GM19438 (cell line): Measurements from ENCODE around the gene BCL7B.
"Not testable (repeated sequence)": the region's sequence is repeated elsewhere in the genome, so short reads cannot be mapped to it uniquely, and the experiment has no call there.

Experiments used
- ATAC-seq: cut with Tn5 transposase; IDR thresholded peaks from one replicate; pipeline ENCODE4 v1.9.1; 2021; ENCODE audit warnings: low read depth; ENCODE audit not compliant: unreplicated experiment

BCL7B gene

GRCh38 chr7:73537051-73537450, 20.4 kb downstream of the BCL7B start:
- no peak for ATAC-seq

DNA sequence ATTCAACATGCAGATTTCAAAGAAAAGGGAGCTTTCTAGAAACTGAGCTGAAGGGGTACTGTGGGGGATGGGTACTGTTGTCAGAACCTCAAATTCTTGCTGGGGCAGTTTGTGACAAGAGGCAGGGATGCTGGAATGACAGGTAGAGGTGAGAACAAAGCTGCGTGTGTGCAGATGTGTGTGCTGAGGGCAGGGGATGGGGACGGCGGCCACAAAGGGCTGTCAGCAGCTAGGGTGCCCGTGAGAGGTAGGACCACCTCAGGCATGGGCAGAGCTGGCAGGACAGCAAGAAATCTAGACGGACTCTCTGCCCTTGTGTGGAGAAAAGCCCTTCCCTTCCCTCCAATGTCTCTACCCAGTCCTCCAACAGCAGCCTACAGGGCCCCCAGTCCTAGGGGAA, 21.0 kb downstream of the BCL7B start:
- no peak for ATAC-seq

GRCh38 chr7:73535918-73536317, 21.6 kb downstream of the BCL7B start:
- not testable (repeated sequence) for ATAC-seq

- ATAC-seq, result no peak
These were observed 23.7 kb downstream of the BCL7B start for GRCh38 chr7:73533742-73534141.

DNA sequence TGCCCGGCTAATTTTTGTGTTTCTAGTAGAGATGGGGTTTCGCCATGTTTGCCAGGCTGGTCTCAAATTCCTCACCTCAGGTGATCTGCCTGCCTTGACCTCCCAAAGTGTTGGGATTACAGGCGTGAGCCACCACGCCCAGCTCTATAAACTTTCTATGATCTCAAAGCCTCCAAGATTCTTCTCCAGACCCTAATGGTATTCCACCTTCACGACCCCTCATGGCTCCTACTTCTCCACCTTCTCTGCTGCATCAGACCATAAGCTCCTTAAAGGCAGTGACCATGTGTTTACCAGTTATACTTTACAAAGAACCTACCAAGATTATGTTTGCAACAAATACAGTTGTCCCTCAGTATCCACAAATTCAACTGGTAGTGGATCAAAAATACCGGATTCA, 25.3 kb downstream of the BCL7B start:
- ATAC-seq, result no peak

DNA sequence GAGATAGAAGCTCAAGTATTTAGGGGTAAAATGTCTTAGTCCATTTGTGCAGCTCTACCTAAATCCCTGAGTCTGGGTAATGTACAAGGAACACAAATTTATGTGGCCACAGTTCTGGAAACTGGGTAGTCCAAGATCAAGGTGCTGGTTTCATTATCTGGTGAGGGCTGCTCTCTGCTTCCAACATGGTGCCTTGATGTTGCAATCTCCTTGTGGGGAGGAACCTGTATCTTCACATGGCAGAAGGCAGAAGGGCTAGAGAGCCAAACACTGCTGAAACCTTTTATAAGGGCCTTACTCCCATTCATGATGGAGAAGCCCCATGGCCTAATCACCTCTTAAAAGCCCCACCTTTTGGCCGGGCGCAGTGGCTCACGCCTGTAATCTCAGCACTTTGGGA, 26.7 kb downstream of the BCL7B start:
- no peak for ATAC-seq

- no peak for ATAC-seq
These were observed 30.3 kb downstream of the BCL7B start for GRCh38 chr7:73526896-73527821.

DNA sequence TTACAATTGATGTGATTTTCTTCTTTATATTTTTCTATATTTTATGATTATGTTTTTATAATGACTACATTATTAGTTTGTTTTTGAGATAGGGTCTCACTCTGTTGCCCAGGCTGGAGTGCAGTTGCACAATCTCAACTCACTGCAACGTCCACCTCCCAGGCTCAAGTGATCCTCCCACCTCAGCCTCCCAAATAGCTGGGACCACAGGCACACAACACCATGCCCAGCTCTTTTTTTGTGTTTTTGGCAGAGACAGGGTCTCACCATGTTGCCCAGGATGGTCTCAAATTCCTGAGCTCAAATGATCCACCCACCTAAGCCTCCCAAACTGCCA, 31.4 kb downstream of the BCL7B start:
- ATAC-seq, result not testable (repeated sequence)

GRCh38 chr7:73522105-73522872, 35.2 kb downstream of the BCL7B start, which contains the start of gene BAZ1B:
TSS of gene BAZ1B (minus strand) at chr7:73522293. CDS start at chr7:73521933, 360 bp downstream.
- ATAC-seq, result peak; percentile 83

DNA sequence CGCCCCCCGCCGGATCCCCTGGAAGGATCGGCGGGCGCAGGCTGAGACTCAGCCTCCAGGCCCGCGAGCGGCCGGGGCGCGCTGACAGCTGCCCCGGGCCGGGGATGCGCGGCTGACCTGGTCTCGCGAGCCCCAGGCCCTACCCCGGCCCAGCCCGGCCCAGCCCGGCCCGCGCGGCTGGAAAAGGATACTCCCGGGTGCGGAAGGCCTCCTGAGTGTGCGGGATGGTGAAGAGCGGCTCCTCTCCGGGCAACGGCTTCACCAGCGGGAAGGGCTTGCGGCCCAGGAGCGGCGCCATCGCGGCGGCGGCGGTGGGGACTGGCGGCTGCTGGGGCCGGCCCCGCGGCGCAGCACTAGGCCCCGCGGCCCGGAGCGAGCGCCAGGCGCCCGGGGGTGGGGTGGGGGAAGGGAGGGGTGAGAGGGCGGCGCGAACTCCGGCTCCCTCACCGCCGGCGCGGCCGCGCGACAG, 35.8 kb downstream of the BCL7B start:
- ATAC-seq, result peak; percentile 36

DNA sequence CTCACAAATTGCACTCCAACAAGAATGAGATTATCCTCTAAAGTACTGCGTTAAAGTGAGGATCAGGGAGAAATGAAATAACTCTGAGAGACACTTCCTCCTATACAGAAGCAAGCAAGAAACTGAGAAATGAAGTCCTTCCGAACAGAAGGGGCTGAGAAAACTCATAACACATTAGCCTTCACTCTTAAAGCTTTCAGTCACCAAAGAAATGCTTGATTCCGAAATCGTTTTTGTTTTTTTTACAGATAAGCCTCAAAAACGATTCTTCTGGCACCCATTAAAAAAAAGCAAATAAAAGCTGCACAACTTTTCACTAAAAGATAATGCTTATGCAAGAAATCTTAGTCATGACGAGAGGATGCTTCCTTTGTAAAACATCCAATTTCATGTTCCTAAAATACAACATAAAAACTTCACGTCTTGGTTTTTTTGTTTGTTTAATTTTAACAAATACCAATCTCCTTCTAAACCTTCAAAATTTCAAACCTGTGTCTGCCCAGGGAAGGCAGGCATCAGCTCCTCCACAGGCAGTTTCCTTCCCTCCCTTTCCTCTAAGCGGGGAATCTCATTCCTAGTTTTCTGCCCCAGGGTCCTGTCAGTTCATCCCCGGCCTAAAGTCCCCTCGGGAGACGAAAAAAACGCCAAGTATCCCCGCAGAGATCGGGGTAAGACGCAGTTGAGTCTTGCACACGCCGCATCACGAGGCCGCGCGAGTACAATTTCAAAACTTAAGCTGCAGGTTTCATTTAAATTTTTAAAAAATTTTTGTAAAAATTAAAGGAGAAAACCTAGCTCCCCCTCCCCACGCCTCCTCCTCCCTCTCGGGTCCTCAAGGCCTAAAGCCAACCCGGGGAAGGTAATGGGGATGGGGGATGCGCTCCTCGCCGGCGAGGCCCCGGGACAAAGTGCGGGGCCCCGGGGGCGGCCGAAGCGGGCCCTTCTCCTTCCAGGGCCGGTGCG, 36.5 kb downstream of the BCL7B start:
- ATAC-seq, result no peak

DNA sequence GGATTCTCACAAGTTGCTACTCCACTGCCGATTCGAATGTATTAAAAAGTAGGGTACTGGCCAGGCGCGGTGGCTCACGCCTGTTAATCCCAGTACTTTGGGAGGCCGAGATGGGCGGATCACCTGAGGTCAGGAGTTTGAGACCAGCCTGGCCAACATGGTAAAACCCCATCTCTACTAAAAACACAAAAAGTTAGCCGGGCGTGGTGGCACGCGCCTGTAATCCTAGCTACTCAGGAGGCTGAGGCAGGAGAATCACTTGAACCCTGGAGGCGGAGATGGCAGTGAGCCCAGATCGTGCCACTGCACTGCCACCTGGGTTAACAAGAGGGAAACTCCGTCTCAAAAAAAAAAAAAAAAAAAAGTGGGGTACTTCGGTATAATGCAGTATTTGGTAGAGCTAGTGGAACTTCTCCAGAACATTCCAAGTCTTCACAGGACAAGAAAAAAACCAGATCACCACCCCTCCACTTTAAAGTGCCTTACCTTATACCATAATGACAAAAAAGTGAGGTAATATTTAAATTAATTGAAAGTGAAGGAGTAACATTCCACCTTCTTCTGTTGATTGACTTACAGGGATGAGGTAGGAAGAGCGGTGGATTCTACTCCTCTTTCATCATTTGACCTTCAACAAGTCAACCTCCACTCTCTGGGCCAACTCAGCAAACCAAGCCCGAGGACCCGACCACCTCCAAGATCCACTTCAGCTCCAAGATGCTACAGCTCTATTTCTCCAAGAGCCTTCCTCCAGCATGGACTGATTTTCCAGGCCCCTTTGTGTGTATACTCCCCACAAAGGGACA, 37.4 kb downstream of the BCL7B start:
- no peak for ATAC-seq

GRCh38 chr7:73518470-73518869, 39.0 kb downstream of the BCL7B start:
- no peak for ATAC-seq

DNA sequence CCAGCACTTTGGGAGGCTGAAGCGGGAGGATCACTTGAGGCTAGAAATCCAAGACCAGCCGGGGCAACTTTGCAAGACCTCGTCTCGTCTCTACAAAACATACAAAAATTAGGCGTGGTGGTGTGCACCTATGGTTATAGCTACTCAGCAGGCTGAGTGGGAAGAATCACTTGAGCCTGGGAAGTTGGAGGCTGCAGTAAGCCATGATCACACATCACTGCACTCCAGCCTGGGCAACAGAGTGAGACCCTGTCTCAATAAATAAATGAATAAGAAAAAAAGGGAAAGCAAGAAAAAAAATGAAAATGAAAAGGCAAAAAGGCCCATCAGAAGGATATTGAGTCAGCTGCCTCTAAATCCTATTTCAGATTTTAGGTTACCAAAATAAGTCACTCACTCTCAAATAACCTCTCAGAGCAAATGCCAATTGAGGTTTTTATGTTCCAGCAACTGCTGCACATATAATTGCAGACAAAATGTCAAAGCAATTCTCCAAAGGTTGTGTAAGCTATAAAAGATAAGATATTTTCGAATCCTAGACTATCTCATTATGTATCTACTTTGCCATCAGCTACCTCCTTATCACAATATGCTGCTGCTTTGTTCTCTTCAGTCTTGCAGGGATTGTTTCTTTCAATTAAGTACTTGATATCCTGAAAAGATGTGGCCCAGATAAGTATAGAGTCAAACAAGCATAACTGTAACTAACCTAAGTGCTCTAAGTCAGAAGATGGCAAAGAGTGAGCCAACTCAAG, 40.1 kb downstream of the BCL7B start:
- ATAC-seq, result no peak

- no peak for ATAC-seq
These were observed 42.3 kb downstream of the BCL7B start for GRCh38 chr7:73515178-73515577.

GRCh38 chr7:73512018-73512780, 45.3 kb downstream of the BCL7B start:
- no peak for ATAC-seq

DNA sequence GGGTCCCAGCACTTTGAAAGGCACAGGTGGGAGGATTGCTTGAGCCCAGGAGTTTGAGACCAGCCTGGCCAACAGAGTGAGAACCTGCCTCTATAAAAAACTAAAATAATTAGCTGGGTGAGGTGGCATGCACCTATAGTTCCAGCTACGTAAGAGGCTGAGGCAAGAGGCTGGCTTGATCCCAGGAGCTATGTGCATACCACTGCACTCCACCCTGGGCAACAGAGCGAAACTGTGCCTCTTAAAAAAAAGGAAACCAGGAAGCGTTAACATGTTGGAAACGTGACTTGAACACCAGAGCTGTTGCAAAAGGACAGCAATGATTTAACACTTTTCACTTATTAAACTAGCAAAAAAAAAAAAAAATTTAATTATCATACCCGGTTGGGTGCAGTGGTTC, 48.0 kb downstream of the BCL7B start:
- no peak for ATAC-seq

DNA sequence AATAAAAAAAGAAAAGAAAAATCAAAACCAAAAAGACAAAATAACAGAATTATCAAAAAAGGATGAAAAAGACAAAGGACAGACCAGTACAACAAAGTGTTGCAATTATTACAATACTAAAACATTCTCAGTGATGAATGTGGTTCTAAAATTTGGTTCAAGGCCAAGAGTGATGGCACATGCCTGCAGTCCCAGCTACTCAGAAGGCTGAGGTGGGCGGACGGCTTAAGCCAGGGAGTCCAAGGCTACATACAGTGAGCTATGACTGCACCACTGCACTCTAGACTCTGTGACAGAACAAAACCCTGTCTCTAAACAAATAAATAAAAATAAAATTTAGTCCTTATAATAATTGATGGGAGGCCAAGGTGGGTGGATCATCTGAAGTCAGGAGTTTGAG, 49.9 kb downstream of the BCL7B start:
- no peak for ATAC-seq
